MM.1S (cell line): Measurements from ENCODE around the gene NPHP1.

ENCODE experiments used
- EZH2 ChIP-seq: fragments of 300-600 bp; sonication (generic); optimal IDR thresholded peaks from 2 replicates; pipeline ENCODE3; 2017; ENCODE audit warnings: low read depth, mild to moderate bottlenecking, antibody characterized with exemption, low read length, mixed read lengths
- EZH2phosphoT487 ChIP-seq: fragments of 300-600 bp; sonication (generic); IDR thresholded peaks from 2 replicates; pipeline ENCODE4 v1.6.1; 2018; ENCODE audit warnings: antibody characterized with exemption, low read length
- TF ChIP-seq, protein P1 (sequence below): fragments of 300-600 bp; sonication (generic); IDR thresholded peaks from 2 replicates; pipeline ENCODE4 v1.5.1; 2016; ENCODE audit warnings: antibody characterized with exemption, low read length, mixed read lengths

DNA sequence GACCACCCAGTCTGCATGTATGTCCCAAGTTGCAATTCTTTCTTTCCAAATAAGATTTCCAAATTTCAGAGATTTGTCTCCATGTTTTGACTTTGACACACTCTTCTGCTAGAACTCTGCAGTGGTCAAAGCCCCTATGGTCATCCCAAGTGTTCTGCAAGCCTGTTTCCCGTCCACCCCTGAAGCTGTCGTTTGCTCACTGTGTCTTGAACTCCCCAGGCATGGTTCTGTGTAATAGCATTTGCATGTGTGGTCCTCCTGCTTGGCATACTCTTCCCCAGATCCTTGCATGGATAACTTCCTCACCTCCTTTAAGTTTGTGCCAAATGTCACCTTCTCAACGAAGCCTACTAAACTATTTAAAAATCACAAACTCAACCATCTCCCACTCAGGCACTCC, 11.4 kb upstream of the NPHP1 start:
- TF ChIP-seq, protein P1, sequence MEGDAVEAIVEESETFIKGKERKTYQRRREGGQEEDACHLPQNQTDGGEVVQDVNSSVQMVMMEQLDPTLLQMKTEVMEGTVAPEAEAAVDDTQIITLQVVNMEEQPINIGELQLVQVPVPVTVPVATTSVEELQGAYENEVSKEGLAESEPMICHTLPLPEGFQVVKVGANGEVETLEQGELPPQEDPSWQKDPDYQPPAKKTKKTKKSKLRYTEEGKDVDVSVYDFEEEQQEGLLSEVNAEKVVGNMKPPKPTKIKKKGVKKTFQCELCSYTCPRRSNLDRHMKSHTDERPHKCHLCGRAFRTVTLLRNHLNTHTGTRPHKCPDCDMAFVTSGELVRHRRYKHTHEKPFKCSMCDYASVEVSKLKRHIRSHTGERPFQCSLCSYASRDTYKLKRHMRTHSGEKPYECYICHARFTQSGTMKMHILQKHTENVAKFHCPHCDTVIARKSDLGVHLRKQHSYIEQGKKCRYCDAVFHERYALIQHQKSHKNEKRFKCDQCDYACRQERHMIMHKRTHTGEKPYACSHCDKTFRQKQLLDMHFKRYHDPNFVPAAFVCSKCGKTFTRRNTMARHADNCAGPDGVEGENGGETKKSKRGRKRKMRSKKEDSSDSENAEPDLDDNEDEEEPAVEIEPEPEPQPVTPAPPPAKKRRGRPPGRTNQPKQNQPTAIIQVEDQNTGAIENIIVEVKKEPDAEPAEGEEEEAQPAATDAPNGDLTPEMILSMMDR, result no peak
- TF ChIP-seq EZH2 (no peak), EZH2phosphoT487 (no peak)
